Activated gamma-delta T cell (primary cell): ENCODE measurements around the gene TMEM184B.
"Not testable (repeated sequence)": the region's sequence is repeated elsewhere in the genome, so short reads cannot be mapped to it uniquely, and the experiment has no call there.

Experiments used
- DNase-seq: peaks from one replicate; lab custom pipeline; 2025; lab: John Stamatoyannopoulos, UW

The TMEM184B gene

GRCh38 chr22:38249301-38249700, 23.5 kb downstream of the TMEM184B start:
- DNase-seq: no peak

- no peak for DNase-seq
Observed at GRCh38 chr22:38248280-38248679, 24.5 kb downstream of the TMEM184B start.

GRCh38 chr22:38247713-38248112, 25.1 kb downstream of the TMEM184B start:
- DNase-seq: no peak

GRCh38 chr22:38246692-38247091, 26.1 kb downstream of the TMEM184B start:
- DNase-seq: no peak

- no peak for DNase-seq
Observed at GRCh38 chr22:38246046-38246658, 26.7 kb downstream of the TMEM184B start.

GRCh38 chr22:38244106-38244505, 28.7 kb downstream of the TMEM184B start:
- no peak for DNase-seq

- DNase-seq: no peak
Observed at GRCh38 chr22:38243007-38243765, 29.6 kb downstream of the TMEM184B start.

- DNase-seq: no peak
Observed at GRCh38 chr22:38240734-38241252, 32.0 kb downstream of the TMEM184B start.

- no peak for DNase-seq
Observed at GRCh38 chr22:38239101-38239761, 33.6 kb downstream of the TMEM184B start.

GRCh38 chr22:38238519-38239071, 34.2 kb downstream of the TMEM184B start:
- DNase-seq: no peak

GRCh38 chr22:38236786-38237185, 36.0 kb downstream of the TMEM184B start:
- no peak for DNase-seq

- DNase-seq: no peak
Observed at GRCh38 chr22:38235240-38235850, 37.5 kb downstream of the TMEM184B start.

GRCh38 chr22:38233856-38234255, 39.0 kb downstream of the TMEM184B start:
- DNase-seq: not testable (repeated sequence)

- DNase-seq: no peak
Observed at GRCh38 chr22:38233427-38233826, 39.4 kb downstream of the TMEM184B start.

- no peak for DNase-seq
Observed at GRCh38 chr22:38232196-38232595, 40.6 kb downstream of the TMEM184B start.

GRCh38 chr22:38230916-38231315, 41.9 kb downstream of the TMEM184B start:
- DNase-seq: no peak

- DNase-seq: no peak
Observed at GRCh38 chr22:38230108-38230825, 42.5 kb downstream of the TMEM184B start.

GRCh38 chr22:38228873-38229740, 43.7 kb downstream of the TMEM184B start:
- no peak for DNase-seq

- no peak for DNase-seq
Observed at GRCh38 chr22:38228326-38228872, 44.4 kb downstream of the TMEM184B start.
